Measurements from ENCODE around the gene CRYL1. TPM values are rescaled to one million over a fixed set of nuclear protein-coding genes. Genes with fewer than 3 reads are reported as not detected.

CRYL1 gene
- total and polyA plus RNA-seq, 2 of the 13 experiments (the other 11 are each of a cell fraction or from before 2014, with no cell fraction given) = 57.2 to 115 TPM

DNA sequence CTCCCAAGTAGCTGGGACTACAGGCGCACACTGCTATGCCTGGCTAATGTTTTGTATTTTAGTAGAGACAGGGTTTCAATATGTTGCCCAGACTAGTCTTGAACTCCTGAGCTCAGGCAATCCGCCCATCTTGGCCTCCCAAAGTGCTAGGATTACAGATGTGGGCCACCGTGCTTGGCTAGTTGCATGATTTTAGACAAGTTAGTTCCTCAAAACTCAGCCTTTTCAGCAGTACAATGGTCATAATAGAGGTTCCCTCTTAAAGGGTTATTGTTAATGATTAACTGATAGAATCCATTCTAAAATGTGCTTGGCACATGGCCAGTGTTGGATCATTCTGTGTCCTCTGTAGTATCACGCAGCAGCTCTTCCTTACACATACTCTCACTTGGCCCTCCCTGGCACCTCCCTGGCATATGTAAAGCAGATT, 21.8 kb upstream of the CRYL1 start (continued):
- TF ChIP-seq MEF2D (CRISPR knock-in tag; IDR thresholded peaks at IDR 0.05) (0 out of 2 replicates have a peak, but pooled peaks have one; percentile 13), MIER3 (CRISPR knock-in tag; IDR thresholded peaks at IDR 0.05; ENCODE audit: borderline replicate concordance) (no peak), ZNF530 (CRISPR knock-in tag; IDR thresholded peaks at IDR 0.05; ENCODE audit: low read depth) (no peak), JUND (CRISPR knock-in tag; IDR thresholded peaks at IDR 0.05) (no peak), ZNF367 (CRISPR knock-in tag; IDR thresholded peaks at IDR 0.05; ENCODE audit: borderline replicate concordance) (no peak), SPEN (CRISPR knock-in tag; IDR thresholded peaks at IDR 0.05; ENCODE audit: low read depth) (peak; percentile 58; the same call in 1 of the 2 replicates), STAT5B (CRISPR knock-in tag; IDR thresholded peaks at IDR 0.05) (no peak), RCOR2 (CRISPR knock-in tag; IDR thresholded peaks at IDR 0.05) (peak; percentile 37; the same call in 1 of the 2 replicates), ATF7 (IDR thresholded peaks at IDR 0.05) (no peak), ATF7 (CRISPR knock-in tag; IDR thresholded peaks at IDR 0.05) (0 out of 2 replicates have a peak, but pooled peaks have one; percentile 41), ZNF33B (CRISPR knock-in tag; IDR thresholded peaks at IDR 0.05) (no peak), ZNF556 (CRISPR knock-in tag; IDR thresholded peaks at IDR 0.05; ENCODE audit: borderline replicate concordance) (0 out of 2 replicates have a peak, but pooled peaks have one; percentile 32), HNF4G (IDR thresholded peaks at IDR 0.05; ENCODE audit: borderline replicate concordance, low read depth, low read length) (no peak), HNF4G (CRISPR knock-in tag; IDR thresholded peaks at IDR 0.05; ENCODE audit: borderline replicate concordance, low read depth) (no peak), ZNF121 (CRISPR knock-in tag; IDR thresholded peaks at IDR 0.05) (no peak), MTA1 (CRISPR knock-in tag; IDR thresholded peaks at IDR 0.05; ENCODE audit: borderline replicate concordance) (no peak)
- TF ChIP-seq, protein P1, sequence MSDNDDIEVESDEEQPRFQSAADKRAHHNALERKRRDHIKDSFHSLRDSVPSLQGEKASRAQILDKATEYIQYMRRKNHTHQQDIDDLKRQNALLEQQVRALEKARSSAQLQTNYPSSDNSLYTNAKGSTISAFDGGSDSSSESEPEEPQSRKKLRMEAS (IDR thresholded peaks at IDR 0.05) = peak; percentile 52
- TF ChIP-seq, protein P2, sequence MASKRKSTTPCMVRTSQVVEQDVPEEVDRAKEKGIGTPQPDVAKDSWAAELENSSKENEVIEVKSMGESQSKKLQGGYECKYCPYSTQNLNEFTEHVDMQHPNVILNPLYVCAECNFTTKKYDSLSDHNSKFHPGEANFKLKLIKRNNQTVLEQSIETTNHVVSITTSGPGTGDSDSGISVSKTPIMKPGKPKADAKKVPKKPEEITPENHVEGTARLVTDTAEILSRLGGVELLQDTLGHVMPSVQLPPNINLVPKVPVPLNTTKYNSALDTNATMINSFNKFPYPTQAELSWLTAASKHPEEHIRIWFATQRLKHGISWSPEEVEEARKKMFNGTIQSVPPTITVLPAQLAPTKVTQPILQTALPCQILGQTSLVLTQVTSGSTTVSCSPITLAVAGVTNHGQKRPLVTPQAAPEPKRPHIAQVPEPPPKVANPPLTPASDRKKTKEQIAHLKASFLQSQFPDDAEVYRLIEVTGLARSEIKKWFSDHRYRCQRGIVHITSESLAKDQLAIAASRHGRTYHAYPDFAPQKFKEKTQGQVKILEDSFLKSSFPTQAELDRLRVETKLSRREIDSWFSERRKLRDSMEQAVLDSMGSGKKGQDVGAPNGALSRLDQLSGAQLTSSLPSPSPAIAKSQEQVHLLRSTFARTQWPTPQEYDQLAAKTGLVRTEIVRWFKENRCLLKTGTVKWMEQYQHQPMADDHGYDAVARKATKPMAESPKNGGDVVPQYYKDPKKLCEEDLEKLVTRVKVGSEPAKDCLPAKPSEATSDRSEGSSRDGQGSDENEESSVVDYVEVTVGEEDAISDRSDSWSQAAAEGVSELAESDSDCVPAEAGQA (IDR thresholded peaks at IDR 0.05; ENCODE audit: low read depth) = no peak
- TF ChIP-seq, protein P2 (CRISPR knock-in tag; IDR thresholded peaks at IDR 0.05; ENCODE audit: borderline replicate concordance) = no peak
- TF ChIP-seq, protein P3, sequence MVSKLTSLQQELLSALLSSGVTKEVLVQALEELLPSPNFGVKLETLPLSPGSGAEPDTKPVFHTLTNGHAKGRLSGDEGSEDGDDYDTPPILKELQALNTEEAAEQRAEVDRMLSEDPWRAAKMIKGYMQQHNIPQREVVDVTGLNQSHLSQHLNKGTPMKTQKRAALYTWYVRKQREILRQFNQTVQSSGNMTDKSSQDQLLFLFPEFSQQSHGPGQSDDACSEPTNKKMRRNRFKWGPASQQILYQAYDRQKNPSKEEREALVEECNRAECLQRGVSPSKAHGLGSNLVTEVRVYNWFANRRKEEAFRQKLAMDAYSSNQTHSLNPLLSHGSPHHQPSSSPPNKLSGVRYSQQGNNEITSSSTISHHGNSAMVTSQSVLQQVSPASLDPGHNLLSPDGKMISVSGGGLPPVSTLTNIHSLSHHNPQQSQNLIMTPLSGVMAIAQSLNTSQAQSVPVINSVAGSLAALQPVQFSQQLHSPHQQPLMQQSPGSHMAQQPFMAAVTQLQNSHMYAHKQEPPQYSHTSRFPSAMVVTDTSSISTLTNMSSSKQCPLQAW (CRISPR knock-in tag; IDR thresholded peaks at IDR 0.05) = peak; percentile 98
- TF ChIP-seq, protein P4, sequence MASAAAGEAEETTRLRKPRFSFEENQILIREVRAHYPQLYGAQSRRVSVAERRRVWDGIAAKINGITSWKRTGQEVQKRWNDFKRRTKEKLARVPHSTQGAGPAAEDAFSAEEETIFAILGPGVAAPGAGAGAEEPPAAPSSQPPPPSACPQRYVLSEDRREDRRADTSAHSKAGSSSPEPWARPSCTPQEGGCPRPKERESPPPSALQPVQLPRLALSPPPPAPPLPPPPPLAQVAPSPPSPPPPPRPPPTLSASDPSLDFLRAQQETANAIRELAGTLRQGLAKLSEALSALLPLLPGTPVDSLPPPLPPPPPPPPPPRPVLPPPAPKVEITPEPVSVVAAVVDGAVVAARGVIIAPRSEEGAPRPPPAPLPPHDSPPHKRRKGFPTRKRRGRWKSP (CRISPR knock-in tag; IDR thresholded peaks at IDR 0.05) = peak; percentile 19; the same call in 1 of the 2 replicates
- TF ChIP-seq, protein P5, sequence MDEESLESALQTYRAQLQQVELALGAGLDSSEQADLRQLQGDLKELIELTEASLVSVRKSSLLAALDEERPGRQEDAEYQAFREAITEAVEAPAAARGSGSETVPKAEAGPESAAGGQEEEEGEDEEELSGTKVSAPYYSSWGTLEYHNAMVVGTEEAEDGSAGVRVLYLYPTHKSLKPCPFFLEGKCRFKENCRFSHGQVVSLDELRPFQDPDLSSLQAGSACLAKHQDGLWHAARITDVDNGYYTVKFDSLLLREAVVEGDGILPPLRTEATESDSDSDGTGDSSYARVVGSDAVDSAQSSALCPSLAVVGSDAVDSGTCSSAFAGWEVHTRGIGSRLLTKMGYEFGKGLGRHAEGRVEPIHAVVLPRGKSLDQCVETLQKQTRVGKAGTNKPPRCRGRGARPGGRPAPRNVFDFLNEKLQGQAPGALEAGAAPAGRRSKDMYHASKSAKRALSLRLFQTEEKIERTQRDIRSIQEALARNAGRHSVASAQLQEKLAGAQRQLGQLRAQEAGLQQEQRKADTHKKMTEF (CRISPR knock-in tag; IDR thresholded peaks at IDR 0.05) = peak; percentile 47

Data from HepG2 (cell line).